ENCODE measurements around the gene TTC39B.

TTC39B gene

DNA sequence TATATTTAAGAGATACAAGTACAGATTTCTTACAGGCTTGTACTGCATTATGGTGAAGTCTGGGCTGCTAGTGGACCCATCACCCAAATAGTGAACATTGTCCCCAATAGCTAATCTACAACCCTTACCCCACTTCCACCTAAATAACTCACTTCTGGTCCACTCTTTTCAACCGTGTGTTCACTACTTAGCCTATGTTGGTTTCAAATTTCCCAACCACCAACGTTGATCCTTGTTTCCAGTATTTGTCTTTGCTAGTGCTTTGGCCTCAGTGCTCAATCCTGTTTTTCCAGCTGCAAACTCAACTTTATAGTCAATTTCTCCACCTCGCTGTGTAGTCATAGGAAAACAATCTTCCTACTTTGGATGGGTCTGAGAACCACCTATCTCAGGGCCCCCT lies 45.3 kb upstream of the TTC39B start:
- H4K91ac ChIP-seq (ENCODE audit: low read length), result no peak overlapping the region
- no peak overlapping the region for H2AFZ ChIP-seq (ENCODE audit: low read depth, low read length)

GRCh38 chr9:15349892-15350761 lies 43.1 kb upstream of the TTC39B start:
- no peaks in the 10 kb centered on the region for H3K4me1 ChIP-seq (ENCODE audit: control insufficient read depth, insufficient read depth, low read depth, low read length)

More for the DNA sequence above, 45.3 kb upstream of the TTC39B start:
- H3K4me2 ChIP-seq (ENCODE audit: low read length, poor library complexity, severe bottlenecking), result no peak overlapping the region
- no peaks in the 10 kb centered on the region for H3K36me3 ChIP-seq (ENCODE audit: control insufficient read depth in 1 of 2, insufficient read depth in 2 of 2, low read depth in 1 of 2, low read length in 2 of 2)
- no peak overlapping the region for H2BK15ac ChIP-seq (ENCODE audit: low read depth, poor library complexity, severe bottlenecking)
- no peak overlapping the region for H3K27ac ChIP-seq (ENCODE audit: low read length, poor library complexity, severe bottlenecking)
- no peak overlapping the region for H3K9ac ChIP-seq (ENCODE audit: low read length)
- H3K4me1 ChIP-seq (ENCODE audit: control insufficient read depth, insufficient read depth, low read depth, low read length), result no peaks in the 10 kb centered on the region
- H3K14ac ChIP-seq (ENCODE audit: low read length in 2 of 2), result no peak overlapping the region
- no peak overlapping the region for H2BK5ac ChIP-seq (ENCODE audit: low read depth, low read length, poor library complexity, severe bottlenecking)
- H3K4me3 ChIP-seq (ENCODE audit: insufficient read depth in 1 of 2, low read depth in 1 of 2, low read length in 2 of 2), result no peak overlapping the region
- no peak overlapping the region for H2BK12ac ChIP-seq (ENCODE audit: low read length in 2 of 2)
- no peak overlapping the region for H2AK5ac ChIP-seq (ENCODE audit: low read length, severe bottlenecking)
- no peak overlapping the region for H3K18ac ChIP-seq (ENCODE audit: low read depth in 1 of 2, low read length in 2 of 2)
- H3K27me3 ChIP-seq (ENCODE audit: control insufficient read depth in 1 of 2, insufficient read depth in 1 of 2, low read length in 2 of 2), result no peaks in the 10 kb centered on the region
- no peak overlapping the region for H3K4ac ChIP-seq (ENCODE audit: low read depth in 1 of 2, low read length in 2 of 2)
- H3K23ac ChIP-seq (ENCODE audit: low read length in 2 of 2), result no peak overlapping the region
- no peaks in the 10 kb centered on the region for H3K79me1 ChIP-seq (replicated peaks; ENCODE audit: low read length, poor library complexity, severe bottlenecking)
- no peaks in the 10 kb centered on the region for H3K9me3 ChIP-seq (ENCODE audit: control insufficient read depth, low read length)
- no peak overlapping the region for H2BK120ac ChIP-seq (ENCODE audit: low read depth, low read length)
- no peak overlapping the region for H4K8ac ChIP-seq (ENCODE audit: low read length)
- WGBS, result 86% methylated on average over 2 of the region's 3 CpGs
- no peak for DNase-seq

GRCh38 chr9:15346837-15347236 lies 39.8 kb upstream of the TTC39B start:
- no peak overlapping the region for H3K4me2 ChIP-seq (ENCODE audit: low read length, poor library complexity, severe bottlenecking)
- no peak overlapping the region for H3K14ac ChIP-seq (ENCODE audit: low read length in 2 of 2)
- H3K27me3 ChIP-seq (ENCODE audit: control insufficient read depth in 1 of 2, insufficient read depth in 1 of 2, low read length in 2 of 2), result no peaks in the 10 kb centered on the region
- no peak overlapping the region for H4K8ac ChIP-seq (ENCODE audit: low read length)
- H2AK5ac ChIP-seq (ENCODE audit: low read length, severe bottlenecking), result no peak overlapping the region
- no peaks in the 10 kb centered on the region for H3K4me1 ChIP-seq (ENCODE audit: control insufficient read depth, insufficient read depth, low read depth, low read length)
- no peaks in the 10 kb centered on the region for H3K36me3 ChIP-seq (ENCODE audit: control insufficient read depth in 1 of 2, insufficient read depth in 2 of 2, low read depth in 1 of 2, low read length in 2 of 2)
- DNase-seq, result no peak
- no peak overlapping the region for H2BK5ac ChIP-seq (ENCODE audit: low read depth, low read length, poor library complexity, severe bottlenecking)
- no peak overlapping the region for H2BK15ac ChIP-seq (ENCODE audit: low read depth, poor library complexity, severe bottlenecking)
- H2AFZ ChIP-seq (ENCODE audit: low read depth, low read length), result no peak overlapping the region
- no peak overlapping the region for H4K91ac ChIP-seq (ENCODE audit: low read length)
- H3K4me3 ChIP-seq (ENCODE audit: insufficient read depth in 1 of 2, low read depth in 1 of 2, low read length in 2 of 2), result no peak overlapping the region
- no peak overlapping the region for H3K9ac ChIP-seq (ENCODE audit: low read length)
- no peaks in the 10 kb centered on the region for H3K9me3 ChIP-seq (ENCODE audit: control insufficient read depth, low read length)
- no peak overlapping the region for H3K23ac ChIP-seq (ENCODE audit: low read length in 2 of 2)
- H3K18ac ChIP-seq (ENCODE audit: low read depth in 1 of 2, low read length in 2 of 2), result peak overlapping the region in 1 of 2 experiments; percentile 37
- H3K79me1 ChIP-seq (replicated peaks; ENCODE audit: low read length, poor library complexity, severe bottlenecking), result no peaks in the 10 kb centered on the region
- no peak overlapping the region for H3K4ac ChIP-seq (ENCODE audit: low read depth in 1 of 2, low read length in 2 of 2)
- H2BK12ac ChIP-seq (ENCODE audit: low read length in 2 of 2), result no peak overlapping the region
- WGBS, result 47% methylated on average over 1 of the region's 1 CpG
- no peak overlapping the region for H2BK120ac ChIP-seq (ENCODE audit: low read depth, low read length)
- H3K27ac ChIP-seq (ENCODE audit: low read length, poor library complexity, severe bottlenecking), result peak overlapping the region; percentile 48

More at GRCh38 chr9:15349892-15350761, 43.1 kb upstream of the TTC39B start:
- 82% methylated on average over 5 of the region's 7 CpGs for WGBS
- no peak overlapping the region for H2BK12ac ChIP-seq (ENCODE audit: low read length in 2 of 2)
- H3K36me3 ChIP-seq (ENCODE audit: control insufficient read depth in 1 of 2, insufficient read depth in 2 of 2, low read depth in 1 of 2, low read length in 2 of 2), result no peaks in the 10 kb centered on the region
- no peaks in the 10 kb centered on the region for H3K27me3 ChIP-seq (ENCODE audit: control insufficient read depth in 1 of 2, insufficient read depth in 1 of 2, low read length in 2 of 2)
- H3K9ac ChIP-seq (ENCODE audit: low read length), result no peak overlapping the region
- H2AK5ac ChIP-seq (ENCODE audit: low read length, severe bottlenecking), result no peak overlapping the region
- no peaks in the 10 kb centered on the region for H3K79me1 ChIP-seq (replicated peaks; ENCODE audit: low read length, poor library complexity, severe bottlenecking)
- H2BK15ac ChIP-seq (ENCODE audit: low read depth, poor library complexity, severe bottlenecking), result no peak overlapping the region
- no peak overlapping the region for H3K23ac ChIP-seq (ENCODE audit: low read length in 2 of 2)
- H3K4me3 ChIP-seq (ENCODE audit: insufficient read depth in 1 of 2, low read depth in 1 of 2, low read length in 2 of 2), result no peak overlapping the region
- H3K27ac ChIP-seq (ENCODE audit: low read length, poor library complexity, severe bottlenecking), result no peak overlapping the region
- no peak overlapping the region for H3K4me2 ChIP-seq (ENCODE audit: low read length, poor library complexity, severe bottlenecking)
- no peak overlapping the region for H2BK5ac ChIP-seq (ENCODE audit: low read depth, low read length, poor library complexity, severe bottlenecking)
- DNase-seq, result no peak
- H3K4ac ChIP-seq (ENCODE audit: low read depth in 1 of 2, low read length in 2 of 2), result no peak overlapping the region
- no peak overlapping the region for H3K14ac ChIP-seq (ENCODE audit: low read length in 2 of 2)
- H2AFZ ChIP-seq (ENCODE audit: low read depth, low read length), result no peak overlapping the region
- no peak overlapping the region for H2BK120ac ChIP-seq (ENCODE audit: low read depth, low read length)
- H3K9me3 ChIP-seq (ENCODE audit: control insufficient read depth, low read length), result no peaks in the 10 kb centered on the region
- H3K18ac ChIP-seq (ENCODE audit: low read depth in 1 of 2, low read length in 2 of 2), result no peak overlapping the region
- H4K8ac ChIP-seq (ENCODE audit: low read length), result no peak overlapping the region
- no peak overlapping the region for H4K91ac ChIP-seq (ENCODE audit: low read length)

GRCh38 chr9:15344191-15344590 lies 37.2 kb upstream of the TTC39B start:
- DNase-seq, result no peak
- H3K9ac ChIP-seq (ENCODE audit: low read length), result no peak overlapping the region
- no peak overlapping the region for H2BK12ac ChIP-seq (ENCODE audit: low read length in 2 of 2)
- WGBS, result 80% methylated on average over 2 of the region's 2 CpGs
- H3K23ac ChIP-seq (ENCODE audit: low read length in 2 of 2), result no peak overlapping the region
- H4K91ac ChIP-seq (ENCODE audit: low read length), result no peak overlapping the region
- no peaks in the 10 kb centered on the region for H3K9me3 ChIP-seq (ENCODE audit: control insufficient read depth, low read length)
- no peaks in the 10 kb centered on the region for H3K79me1 ChIP-seq (replicated peaks; ENCODE audit: low read length, poor library complexity, severe bottlenecking)
- H2BK5ac ChIP-seq (ENCODE audit: low read depth, low read length, poor library complexity, severe bottlenecking), result no peak overlapping the region
- H3K27ac ChIP-seq (ENCODE audit: low read length, poor library complexity, severe bottlenecking), result no peak overlapping the region
- H3K18ac ChIP-seq (ENCODE audit: low read depth in 1 of 2, low read length in 2 of 2), result no peak overlapping the region
- H2BK15ac ChIP-seq (ENCODE audit: low read depth, poor library complexity, severe bottlenecking), result no peak overlapping the region
- no peak overlapping the region for H3K4ac ChIP-seq (ENCODE audit: low read depth in 1 of 2, low read length in 2 of 2)
- no peak overlapping the region for H2AFZ ChIP-seq (ENCODE audit: low read depth, low read length)
- H2AK5ac ChIP-seq (ENCODE audit: low read length, severe bottlenecking), result no peak overlapping the region
- H4K8ac ChIP-seq (ENCODE audit: low read length), result no peak overlapping the region
- no peak overlapping the region for H3K4me2 ChIP-seq (ENCODE audit: low read length, poor library complexity, severe bottlenecking)
- no peaks in the 10 kb centered on the region for H3K36me3 ChIP-seq (ENCODE audit: control insufficient read depth in 1 of 2, insufficient read depth in 2 of 2, low read depth in 1 of 2, low read length in 2 of 2)
- H2BK120ac ChIP-seq (ENCODE audit: low read depth, low read length), result no peak overlapping the region
- no peak overlapping the region for H3K4me3 ChIP-seq (ENCODE audit: insufficient read depth in 1 of 2, low read depth in 1 of 2, low read length in 2 of 2)
- H3K4me1 ChIP-seq (ENCODE audit: control insufficient read depth, insufficient read depth, low read depth, low read length), result no peaks in the 10 kb centered on the region
- no peaks in the 10 kb centered on the region for H3K27me3 ChIP-seq (ENCODE audit: control insufficient read depth in 1 of 2, insufficient read depth in 1 of 2, low read length in 2 of 2)
- no peak overlapping the region for H3K14ac ChIP-seq (ENCODE audit: low read length in 2 of 2)
